ENCODE results near the gene TPM1.

DNA sequence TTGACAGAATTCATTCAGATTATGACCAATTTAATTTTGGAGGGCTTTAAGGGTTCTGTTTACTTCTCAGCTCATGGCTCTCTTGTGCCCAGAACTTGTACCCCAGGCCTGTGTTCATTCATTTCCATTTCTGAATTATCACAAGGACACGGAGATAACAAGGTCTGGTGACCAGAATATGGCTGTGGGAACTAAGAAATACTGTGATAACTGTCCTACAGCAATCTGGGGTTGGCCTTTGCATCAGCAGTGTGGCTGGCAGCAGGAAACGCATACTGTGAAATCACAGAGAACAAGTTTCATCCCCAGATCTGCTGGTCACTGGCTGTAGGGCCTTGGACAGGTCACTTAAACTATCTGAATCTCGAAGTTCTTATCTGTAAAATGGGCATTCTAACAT lies 41.8 kb upstream of the TPM1 start:
- TF ChIP-seq, protein P1, sequence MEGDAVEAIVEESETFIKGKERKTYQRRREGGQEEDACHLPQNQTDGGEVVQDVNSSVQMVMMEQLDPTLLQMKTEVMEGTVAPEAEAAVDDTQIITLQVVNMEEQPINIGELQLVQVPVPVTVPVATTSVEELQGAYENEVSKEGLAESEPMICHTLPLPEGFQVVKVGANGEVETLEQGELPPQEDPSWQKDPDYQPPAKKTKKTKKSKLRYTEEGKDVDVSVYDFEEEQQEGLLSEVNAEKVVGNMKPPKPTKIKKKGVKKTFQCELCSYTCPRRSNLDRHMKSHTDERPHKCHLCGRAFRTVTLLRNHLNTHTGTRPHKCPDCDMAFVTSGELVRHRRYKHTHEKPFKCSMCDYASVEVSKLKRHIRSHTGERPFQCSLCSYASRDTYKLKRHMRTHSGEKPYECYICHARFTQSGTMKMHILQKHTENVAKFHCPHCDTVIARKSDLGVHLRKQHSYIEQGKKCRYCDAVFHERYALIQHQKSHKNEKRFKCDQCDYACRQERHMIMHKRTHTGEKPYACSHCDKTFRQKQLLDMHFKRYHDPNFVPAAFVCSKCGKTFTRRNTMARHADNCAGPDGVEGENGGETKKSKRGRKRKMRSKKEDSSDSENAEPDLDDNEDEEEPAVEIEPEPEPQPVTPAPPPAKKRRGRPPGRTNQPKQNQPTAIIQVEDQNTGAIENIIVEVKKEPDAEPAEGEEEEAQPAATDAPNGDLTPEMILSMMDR (conservative IDR thresholded peaks at IDR 0.05; ENCODE audit: low read depth, low read length) = no peak
- TF ChIP-seq CHD1 (IDR thresholded peaks at IDR 0.05; ENCODE audit: low read depth, low read length) (no peak), MAZ (IDR thresholded peaks at IDR 0.05; ENCODE audit: borderline replicate concordance, low read depth, low read length) (no peak), RFX5 (IDR thresholded peaks at IDR 0.05; ENCODE audit: low read depth, low read length) (no peak), POLR2A (IDR thresholded peaks at IDR 0.05; ENCODE audit: low read depth, low read length) (no peak), RCOR1 (IDR thresholded peaks at IDR 0.05; ENCODE audit: insufficient replicate concordance, low read length) (no peak), RAD21 (IDR thresholded peaks at IDR 0.05; ENCODE audit: low read length) (no peak), USF2 (IDR thresholded peaks at IDR 0.05; ENCODE audit: low read depth, low read length) (no peak), MXI1 (IDR thresholded peaks at IDR 0.05; ENCODE audit: borderline replicate concordance, low read depth, low read length) (no peak), NFE2L2 (IDR thresholded peaks at IDR 0.05; ENCODE audit: low read depth, low read length) (no peak), BHLHE40 (IDR thresholded peaks at IDR 0.05; ENCODE audit: low read depth, low read length) (no peak), MAFK (IDR thresholded peaks at IDR 0.05; ENCODE audit: low read depth, low read length) (no peak)
